ENCODE results near the gene IQCF2. TPM values are rescaled to one million over a fixed set of nuclear protein-coding genes. Genes with fewer than 3 reads are reported as not detected.

Gene IQCF2
- total RNA-seq, result not detected

DNA sequence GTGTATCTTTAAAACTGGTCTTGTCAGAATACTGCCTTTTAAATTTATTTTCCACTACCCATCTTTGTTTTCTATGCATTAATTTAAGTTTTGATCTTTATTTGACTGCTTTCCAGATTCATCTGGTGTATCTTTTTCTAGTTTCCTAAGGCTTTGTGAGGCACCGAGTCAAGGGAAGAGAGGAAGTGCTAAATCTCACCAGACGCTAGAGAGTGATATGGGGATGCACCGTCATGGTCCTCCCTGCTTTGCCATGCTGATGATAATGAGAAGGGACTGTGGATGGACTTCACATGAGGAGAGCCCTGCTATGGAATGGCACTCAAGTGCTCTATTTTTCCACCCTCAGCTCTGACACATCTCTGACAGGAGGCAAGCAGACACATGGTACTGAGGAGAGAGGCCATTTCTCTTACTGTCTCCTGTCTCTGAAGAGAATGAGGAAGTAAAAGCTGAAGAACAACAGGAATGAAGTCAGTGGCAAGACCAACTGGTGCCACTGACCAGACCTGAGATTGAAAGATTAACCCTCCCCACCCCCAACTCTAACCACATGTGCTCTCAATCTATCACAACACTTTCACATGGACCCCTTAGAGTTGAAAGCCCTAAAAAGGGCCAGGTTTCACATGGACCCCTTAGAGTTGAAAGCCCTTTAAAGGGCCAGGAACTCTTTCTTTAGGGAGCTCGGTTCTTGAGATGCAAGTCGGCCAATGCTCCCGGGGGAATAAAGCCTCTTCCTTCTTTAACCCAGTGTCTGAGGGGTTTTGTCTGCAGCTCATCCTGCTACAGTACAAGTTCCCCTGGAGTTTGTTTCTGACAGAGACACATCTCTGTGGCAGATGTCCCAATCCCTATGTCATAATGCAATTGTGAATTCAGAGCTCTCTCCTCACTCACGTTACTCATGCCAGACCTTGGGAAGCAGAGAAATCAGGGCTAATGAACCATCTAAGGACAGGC, at the start of gene IQCF2:
IQCF2 (plus strand) TSS at position 913 of the 963 bp plus-strand sequence. CDS start 52 bp downstream, outside the sequence.
- DNase-seq (ENCODE audit: low spot score), result no peak
- Histone ChIP-seq H3K36me3 (no peaks in the 10 kb centered on the region), H3K4me3 (no peak within 1 kb of the TSS), H3K4me1 (ENCODE audit: control insufficient read depth in 1 of 2, low read depth in 2 of 2) (no peaks in the 10 kb centered on the region), H3K9me3 (no peaks in the 10 kb centered on the region), H3K27me3 (replicated peaks; ENCODE audit: insufficient read depth) (no peaks in the 10 kb centered on the region), H3K27ac (no peak within 1 kb of the TSS)
- ATAC-seq (ENCODE audit: insufficient number of reproducible peaks, low FRiP score, low read depth), result no peak
- TF ChIP-seq, protein P1, sequence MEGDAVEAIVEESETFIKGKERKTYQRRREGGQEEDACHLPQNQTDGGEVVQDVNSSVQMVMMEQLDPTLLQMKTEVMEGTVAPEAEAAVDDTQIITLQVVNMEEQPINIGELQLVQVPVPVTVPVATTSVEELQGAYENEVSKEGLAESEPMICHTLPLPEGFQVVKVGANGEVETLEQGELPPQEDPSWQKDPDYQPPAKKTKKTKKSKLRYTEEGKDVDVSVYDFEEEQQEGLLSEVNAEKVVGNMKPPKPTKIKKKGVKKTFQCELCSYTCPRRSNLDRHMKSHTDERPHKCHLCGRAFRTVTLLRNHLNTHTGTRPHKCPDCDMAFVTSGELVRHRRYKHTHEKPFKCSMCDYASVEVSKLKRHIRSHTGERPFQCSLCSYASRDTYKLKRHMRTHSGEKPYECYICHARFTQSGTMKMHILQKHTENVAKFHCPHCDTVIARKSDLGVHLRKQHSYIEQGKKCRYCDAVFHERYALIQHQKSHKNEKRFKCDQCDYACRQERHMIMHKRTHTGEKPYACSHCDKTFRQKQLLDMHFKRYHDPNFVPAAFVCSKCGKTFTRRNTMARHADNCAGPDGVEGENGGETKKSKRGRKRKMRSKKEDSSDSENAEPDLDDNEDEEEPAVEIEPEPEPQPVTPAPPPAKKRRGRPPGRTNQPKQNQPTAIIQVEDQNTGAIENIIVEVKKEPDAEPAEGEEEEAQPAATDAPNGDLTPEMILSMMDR (IDR thresholded peaks at IDR 0.05), result no peak

DNA sequence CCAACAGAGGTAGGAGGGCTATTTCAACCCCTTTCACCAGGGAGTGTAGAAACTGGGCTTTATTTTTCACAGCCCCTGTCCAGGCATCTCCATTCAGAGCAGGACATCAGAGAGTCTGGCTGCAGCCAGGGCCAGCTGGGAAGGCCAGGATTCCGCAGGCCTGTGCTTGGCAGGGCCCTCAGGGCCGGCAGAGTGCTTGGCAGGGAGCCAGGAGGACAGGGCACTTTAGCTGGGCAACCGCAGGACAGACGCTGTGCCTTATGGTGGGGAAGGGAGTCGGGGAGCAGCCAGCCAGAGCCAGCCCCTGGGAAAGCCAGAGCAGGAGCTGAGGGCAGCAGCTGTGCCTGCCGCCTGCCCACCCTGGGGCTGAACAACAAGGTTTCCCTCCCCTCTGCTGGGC, 47.9 kb upstream of the IQCF2 start:
- DNase-seq (ENCODE audit: low spot score), result no peak
- no peaks in the 10 kb centered on the region for H3K9me3 ChIP-seq
- no peak for ATAC-seq (ENCODE audit: insufficient number of reproducible peaks, low FRiP score, low read depth)
- no peaks in the 10 kb centered on the region for H3K27me3 ChIP-seq (replicated peaks; ENCODE audit: insufficient read depth)
- no peaks in the 10 kb centered on the region for H3K36me3 ChIP-seq
- no peaks in the 10 kb centered on the region for H3K4me1 ChIP-seq (ENCODE audit: control insufficient read depth in 1 of 2, low read depth in 2 of 2)
- TF ChIP-seq, protein P1 (IDR thresholded peaks at IDR 0.05), result no peak
- no peak overlapping the region for H3K27ac ChIP-seq
- H3K4me3 ChIP-seq, result no peak overlapping the region

DNA sequence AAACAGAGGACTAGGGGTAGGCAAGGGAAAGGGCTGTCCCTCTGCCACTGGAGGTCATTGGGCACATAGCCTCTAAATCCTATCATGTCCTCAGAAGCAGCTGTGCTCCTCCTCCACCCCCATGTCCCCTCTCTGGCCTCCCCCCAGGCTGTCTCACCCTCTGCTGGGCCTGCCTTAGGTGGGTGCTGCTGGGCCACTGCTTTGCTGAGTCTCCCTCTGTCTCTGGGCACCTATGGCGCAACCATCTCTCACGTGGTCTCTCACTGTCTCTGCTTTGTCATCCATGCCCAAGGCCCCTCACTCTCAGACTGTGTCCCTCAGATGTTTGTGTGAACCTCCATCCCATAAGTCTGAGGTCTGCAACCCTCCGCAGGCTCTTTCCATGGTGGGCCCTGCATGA, 47.4 kb upstream of the IQCF2 start:
- Histone ChIP-seq H3K4me3 (no peak overlapping the region), H3K27ac (no peak overlapping the region), H3K9me3 (no peaks in the 10 kb centered on the region), H3K4me1 (ENCODE audit: control insufficient read depth in 1 of 2, low read depth in 2 of 2) (no peaks in the 10 kb centered on the region), H3K27me3 (replicated peaks; ENCODE audit: insufficient read depth) (no peaks in the 10 kb centered on the region), H3K36me3 (no peaks in the 10 kb centered on the region)
- no peak for ATAC-seq (ENCODE audit: insufficient number of reproducible peaks, low FRiP score, low read depth)
- no peak for DNase-seq (ENCODE audit: low spot score)
- TF ChIP-seq, protein P1 (IDR thresholded peaks at IDR 0.05), result no peak

DNA sequence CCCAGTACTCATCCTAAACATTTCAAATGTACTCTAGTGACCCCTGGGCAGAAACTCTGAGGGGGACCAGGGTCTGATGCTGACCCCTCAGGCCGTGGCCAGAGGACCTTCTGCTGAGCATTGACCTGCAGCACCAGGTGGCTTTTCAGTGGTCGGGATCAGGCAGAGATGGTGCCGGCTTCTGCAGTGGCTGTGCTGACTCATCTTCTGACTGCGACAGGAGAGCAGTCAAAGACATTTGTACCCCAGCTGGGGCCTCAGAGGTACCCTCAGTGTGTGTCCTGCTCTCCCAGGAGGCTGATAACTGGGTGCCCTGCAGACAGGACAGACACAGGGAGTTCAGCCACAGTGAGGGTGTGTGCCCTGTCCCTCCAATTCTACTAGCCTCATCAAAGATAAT, 45.8 kb upstream of the IQCF2 start:
- no peak for ATAC-seq (ENCODE audit: insufficient number of reproducible peaks, low FRiP score, low read depth)
- TF ChIP-seq, protein P1 (IDR thresholded peaks at IDR 0.05), result no peak

DNA sequence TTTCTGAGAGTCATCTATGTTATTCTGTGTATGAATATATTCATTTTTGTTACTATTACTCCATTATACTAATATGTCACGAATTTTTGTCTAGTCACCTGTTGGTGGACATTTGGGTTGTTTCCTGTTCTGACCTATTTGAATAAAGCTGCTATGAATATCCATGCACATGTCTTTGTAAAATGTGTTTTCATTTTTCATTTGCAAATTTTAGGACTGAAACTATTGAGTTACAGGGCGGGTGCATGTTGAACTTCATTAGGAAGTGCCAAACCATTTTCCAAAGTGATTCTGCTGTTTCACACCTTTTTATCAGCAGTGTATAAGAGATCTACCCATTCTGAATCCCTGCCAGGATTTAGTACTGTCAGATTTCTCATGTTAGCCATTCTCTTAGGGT, 44.7 kb upstream of the IQCF2 start:
- Histone ChIP-seq H3K4me1 (ENCODE audit: control insufficient read depth in 1 of 2, low read depth in 2 of 2) (no peaks in the 10 kb centered on the region), H3K27me3 (replicated peaks; ENCODE audit: insufficient read depth) (no peaks in the 10 kb centered on the region), H3K9me3 (no peaks in the 10 kb centered on the region), H3K4me3 (no peak overlapping the region), H3K27ac (no peak overlapping the region), H3K36me3 (no peaks in the 10 kb centered on the region)
- ATAC-seq (ENCODE audit: insufficient number of reproducible peaks, low FRiP score, low read depth) (no peak), DNase-seq (ENCODE audit: low spot score) (no peak)
- TF ChIP-seq, protein P1 (IDR thresholded peaks at IDR 0.05), result no peak

More for the DNA sequence above, 45.8 kb upstream of the IQCF2 start:
- Histone ChIP-seq H3K4me3 (no peak overlapping the region), H3K27ac (no peak overlapping the region), H3K27me3 (replicated peaks; ENCODE audit: insufficient read depth) (no peaks in the 10 kb centered on the region), H3K4me1 (ENCODE audit: control insufficient read depth in 1 of 2, low read depth in 2 of 2) (no peaks in the 10 kb centered on the region), H3K36me3 (no peaks in the 10 kb centered on the region), H3K9me3 (no peaks in the 10 kb centered on the region)
- DNase-seq (ENCODE audit: low spot score), result no peak
